Measurements from ENCODE around the gene GLYAT. TPM values are rescaled to one million over a fixed set of nuclear protein-coding genes. Genes with fewer than 3 reads are reported as not detected.

The GLYAT gene
- total RNA-seq, 2 experiments from 2014 or later = not detected

DNA sequence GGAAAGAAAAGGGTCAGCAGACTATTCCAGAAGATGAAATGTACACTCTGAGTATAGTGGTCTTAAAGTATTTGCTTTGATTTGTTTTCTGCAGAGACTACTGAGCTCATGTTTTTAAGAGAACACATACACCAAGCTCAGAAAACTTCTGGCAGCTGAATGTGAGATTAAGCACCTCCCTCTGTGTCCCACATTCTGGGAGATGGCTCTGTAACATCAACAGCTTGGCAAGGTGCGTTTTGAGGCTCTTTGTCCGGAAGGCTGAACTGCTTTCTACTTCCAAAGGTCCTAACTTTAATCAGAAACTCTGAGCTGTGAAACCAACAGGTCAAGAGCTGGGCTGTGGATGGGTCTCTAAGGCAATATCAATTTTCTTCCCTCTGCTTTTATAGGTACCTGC is 36.4 kb upstream of the GLYAT start:
- no peaks in the 10 kb centered on the region for H3K36me3 Mint-ChIP-seq
- no peak for DNase-seq
- ATAC-seq (ENCODE audit: low read depth) = no peak
- POLR2A ChIA-PET = no interaction called here
- H3K9me3 Mint-ChIP-seq = peaks cover 4% of the 10 kb centered on the region
- no peak overlapping the region for H3K4me3 Mint-ChIP-seq
- no peak overlapping the region for H3K27ac Mint-ChIP-seq
- peaks cover 2% of the 10 kb centered on the region for H3K4me1 Mint-ChIP-seq
- H3K27me3 Mint-ChIP-seq = peaks cover 4% of the 10 kb centered on the region

DNA sequence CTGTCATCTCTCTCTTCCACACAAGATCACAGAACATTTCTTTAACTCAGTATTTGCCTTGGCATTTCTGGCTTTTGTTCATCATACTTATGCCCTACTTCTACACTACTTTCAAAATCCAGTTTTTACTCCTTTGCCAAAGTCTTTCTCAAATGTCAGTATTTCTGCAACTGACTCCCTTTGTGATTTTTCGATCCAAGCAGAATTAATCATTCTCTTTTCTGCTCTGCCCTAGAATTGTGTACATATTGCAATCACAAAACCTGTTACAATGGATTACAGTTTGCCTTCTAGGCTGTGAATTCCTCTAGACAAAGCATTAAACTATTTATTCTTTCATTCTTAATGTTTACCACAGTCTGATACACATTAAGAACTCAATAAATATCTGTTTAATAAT is 33.3 kb upstream of the GLYAT start:
- ATAC-seq (ENCODE audit: low read depth) (no peak), DNase-seq (no peak)
- H3K4me3 Mint-ChIP-seq = no peak overlapping the region
- H3K27me3 Mint-ChIP-seq = peaks cover 6% of the 10 kb centered on the region
- POLR2A ChIA-PET = no interaction called here
- H3K4me1 Mint-ChIP-seq = no peaks in the 10 kb centered on the region
- no peaks in the 10 kb centered on the region for H3K36me3 Mint-ChIP-seq
- no peaks in the 10 kb centered on the region for H3K9me3 Mint-ChIP-seq
- H3K27ac Mint-ChIP-seq = no peak overlapping the region

GRCh38 chr11:58763120-58763490 is 31.4 kb upstream of the GLYAT start:
- POLR2A ChIA-PET = no interaction called here
- DNase-seq (no peak), ATAC-seq (ENCODE audit: low read depth) (no peak)
- Mint-ChIP-seq H3K27me3 (peaks cover 6% of the 10 kb centered on the region), H3K4me3 (no peak overlapping the region), H3K9me3 (no peaks in the 10 kb centered on the region), H3K36me3 (no peaks in the 10 kb centered on the region), H3K4me1 (no peaks in the 10 kb centered on the region), H3K27ac (no peak overlapping the region)

DNA sequence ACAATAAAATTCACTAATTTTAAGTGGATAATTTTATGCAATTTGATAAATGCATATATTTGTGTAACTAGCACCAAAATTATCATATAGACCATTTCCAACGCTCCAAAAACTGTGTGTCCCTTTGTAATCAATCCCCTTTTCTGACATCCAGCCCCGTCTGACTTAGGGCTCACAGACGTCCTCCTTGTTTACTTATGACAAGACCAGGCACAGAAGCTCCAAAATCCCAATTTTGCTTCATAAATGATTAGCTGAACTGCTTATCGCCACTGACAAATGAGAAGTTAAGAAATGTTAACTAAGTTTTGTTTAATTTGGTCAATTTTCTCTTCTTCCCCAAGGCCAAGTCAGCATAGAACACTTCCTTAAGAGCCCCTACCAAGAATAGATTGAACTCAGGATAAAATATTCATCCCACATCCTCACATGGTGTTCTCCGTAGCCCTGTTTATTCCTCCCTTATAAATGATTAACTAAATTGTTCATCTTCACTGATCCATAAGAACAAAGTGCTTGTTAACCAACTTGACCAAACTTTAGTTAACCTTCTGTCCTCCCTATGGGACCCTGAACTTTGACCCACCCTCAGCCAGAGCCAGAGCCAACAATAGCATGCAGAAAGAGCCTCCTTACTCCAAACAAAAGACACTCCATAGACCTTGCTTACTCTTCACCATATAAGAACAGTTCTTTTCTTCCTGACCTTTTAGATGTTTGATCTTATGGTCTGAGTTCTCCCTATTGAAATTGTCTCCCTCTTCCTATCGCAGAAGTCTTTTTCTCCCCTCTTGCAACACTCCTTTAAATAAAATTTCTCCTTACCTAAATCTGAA is 30.8 kb upstream of the GLYAT start:
- ATAC-seq (ENCODE audit: low read depth) (no peak), DNase-seq (no peak)
- Mint-ChIP-seq H3K4me1 (no peaks in the 10 kb centered on the region), H3K27ac (no peak overlapping the region), H3K9me3 (no peaks in the 10 kb centered on the region), H3K36me3 (no peaks in the 10 kb centered on the region), H3K4me3 (no peak overlapping the region), H3K27me3 (peaks cover 4% of the 10 kb centered on the region)
- POLR2A ChIA-PET = no interaction called here

DNA sequence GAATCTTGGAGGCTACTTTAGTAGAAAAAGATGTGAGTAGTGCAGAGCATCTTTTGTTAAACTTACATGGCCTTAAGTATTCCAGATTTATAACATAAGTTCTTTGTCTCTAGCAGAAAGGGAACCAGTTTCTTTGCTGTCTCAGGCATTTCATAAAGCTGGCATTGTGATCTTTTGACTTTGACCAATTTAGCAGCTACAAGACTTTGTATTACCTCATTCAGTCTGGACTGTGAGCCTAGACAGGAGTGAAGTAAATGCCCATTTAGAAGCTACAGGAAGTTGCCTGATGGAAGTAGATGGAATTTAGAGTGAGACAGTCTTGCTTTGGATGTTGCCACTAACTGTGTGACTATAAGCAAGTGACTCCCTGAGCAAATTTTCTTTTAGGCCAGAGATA is 25.7 kb upstream of the GLYAT start:
- no peak for ATAC-seq (ENCODE audit: low read depth)
- POLR2A ChIA-PET = no interaction called here
- Mint-ChIP-seq H3K4me3 (no peak overlapping the region), H3K27ac (no peak overlapping the region), H3K4me1 (no peaks in the 10 kb centered on the region), H3K36me3 (no peaks in the 10 kb centered on the region), H3K27me3 (peaks cover 2% of the 10 kb centered on the region), H3K9me3 (peaks cover 1% of the 10 kb centered on the region)
- DNase-seq = no peak

GRCh38 chr11:58745705-58746364 is 14.1 kb upstream of the GLYAT start:
- DNase-seq (no peak), ATAC-seq (ENCODE audit: low read depth) (no peak)
- POLR2A ChIA-PET = no interaction called here
- Mint-ChIP-seq H3K9me3 (peaks cover 11% of the 10 kb centered on the region), H3K36me3 (peaks cover 3% of the 10 kb centered on the region), H3K27ac (no peak overlapping the region), H3K4me3 (no peak overlapping the region), H3K4me1 (peaks cover 6% of the 10 kb centered on the region), H3K27me3 (no peaks in the 10 kb centered on the region)

- H3K4me1 Mint-ChIP-seq = peaks cover 6% of the 10 kb centered on the region
- no peak for DNase-seq
Measured at GRCh38 chr11:58744988-58745704, 13.4 kb upstream of the GLYAT start.

GRCh38 chr11:58742981-58743880 is 11.5 kb upstream of the GLYAT start:
- Mint-ChIP-seq H3K4me1 (peaks cover 6% of the 10 kb centered on the region), H3K27ac (no peak overlapping the region), H3K4me3 (no peak overlapping the region), H3K36me3 (peaks cover 4% of the 10 kb centered on the region), H3K27me3 (no peaks in the 10 kb centered on the region), H3K9me3 (peaks cover 17% of the 10 kb centered on the region)
- no peak for DNase-seq
- no peak for ATAC-seq (ENCODE audit: low read depth)
- POLR2A ChIA-PET = no interaction called here

More at GRCh38 chr11:58744988-58745704, 13.4 kb upstream of the GLYAT start:
- POLR2A ChIA-PET = no interaction called here
- H3K27me3 Mint-ChIP-seq = no peaks in the 10 kb centered on the region
- no peak overlapping the region for H3K27ac Mint-ChIP-seq
- H3K9me3 Mint-ChIP-seq = peaks cover 12% of the 10 kb centered on the region
- H3K4me3 Mint-ChIP-seq = no peak overlapping the region
- no peak for ATAC-seq (ENCODE audit: low read depth)
- peaks cover 4% of the 10 kb centered on the region for H3K36me3 Mint-ChIP-seq

GRCh38 chr11:58742140-58742539 is 10.4 kb upstream of the GLYAT start:
- H3K4me3 Mint-ChIP-seq = no peak overlapping the region
- H3K27ac Mint-ChIP-seq = no peak overlapping the region
- peaks cover 4% of the 10 kb centered on the region for H3K36me3 Mint-ChIP-seq
- peaks cover 6% of the 10 kb centered on the region for H3K4me1 Mint-ChIP-seq
- no peak for DNase-seq
- no peaks in the 10 kb centered on the region for H3K27me3 Mint-ChIP-seq
- no peak for ATAC-seq (ENCODE audit: low read depth)
- POLR2A ChIA-PET = no interaction called here
- H3K9me3 Mint-ChIP-seq = peaks cover 17% of the 10 kb centered on the region

DNA sequence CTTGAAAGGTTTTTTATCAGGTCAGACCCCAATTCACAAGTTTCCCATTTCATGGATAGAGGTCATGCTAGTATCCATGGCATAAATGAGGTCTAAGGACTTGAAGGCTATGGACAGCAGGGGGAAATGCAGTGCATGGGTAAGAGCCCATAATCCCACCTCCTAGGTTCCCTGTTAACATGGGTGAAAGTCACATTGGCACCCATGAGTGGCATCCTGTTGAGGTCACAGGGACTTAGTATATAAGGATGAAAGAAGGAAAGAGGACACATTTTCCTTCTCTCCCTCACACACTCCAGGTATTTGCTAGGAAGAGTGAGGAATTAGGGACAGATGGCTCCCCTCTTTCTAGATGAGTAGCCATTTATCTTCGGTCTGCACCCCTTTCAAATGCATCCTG is 9.4 kb upstream of the GLYAT start:
- Mint-ChIP-seq H3K36me3 (peaks cover 6% of the 10 kb centered on the region), H3K4me1 (peaks cover 6% of the 10 kb centered on the region), H3K4me3 (no peak overlapping the region), H3K27me3 (no peaks in the 10 kb centered on the region), H3K9me3 (peaks cover 16% of the 10 kb centered on the region), H3K27ac (no peak overlapping the region)
- POLR2A ChIA-PET = no interaction called here
- DNase-seq (no peak), ATAC-seq (ENCODE audit: low read depth) (no peak)

DNA sequence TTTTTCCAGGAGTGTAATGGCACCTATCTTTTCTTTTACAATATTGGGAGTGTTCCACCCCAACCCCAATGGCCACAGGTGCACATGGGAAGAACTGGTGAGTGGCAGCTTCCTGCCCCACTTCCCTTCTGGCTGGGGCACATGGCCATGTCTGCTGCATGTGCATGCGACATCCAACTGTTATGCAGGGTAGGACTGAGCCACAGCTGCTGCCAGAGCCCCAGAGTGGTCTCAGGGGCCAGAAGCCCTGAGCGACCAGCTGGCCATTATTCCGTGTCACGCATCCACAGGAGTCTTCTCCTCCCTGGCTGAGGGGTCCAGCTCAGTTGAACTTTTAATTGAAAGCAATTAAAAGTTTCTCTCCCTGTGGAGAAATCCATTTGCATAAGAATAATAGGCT is 8.7 kb upstream of the GLYAT start:
- H3K4me3 Mint-ChIP-seq = no peak overlapping the region
- POLR2A ChIA-PET = no interaction called here
- no peaks in the 10 kb centered on the region for H3K27me3 Mint-ChIP-seq
- peaks cover 6% of the 10 kb centered on the region for H3K36me3 Mint-ChIP-seq
- ATAC-seq (ENCODE audit: low read depth) (no peak), DNase-seq (no peak)
- peaks cover 6% of the 10 kb centered on the region for H3K4me1 Mint-ChIP-seq
- peaks cover 15% of the 10 kb centered on the region for H3K9me3 Mint-ChIP-seq
- H3K27ac Mint-ChIP-seq = no peak overlapping the region

DNA sequence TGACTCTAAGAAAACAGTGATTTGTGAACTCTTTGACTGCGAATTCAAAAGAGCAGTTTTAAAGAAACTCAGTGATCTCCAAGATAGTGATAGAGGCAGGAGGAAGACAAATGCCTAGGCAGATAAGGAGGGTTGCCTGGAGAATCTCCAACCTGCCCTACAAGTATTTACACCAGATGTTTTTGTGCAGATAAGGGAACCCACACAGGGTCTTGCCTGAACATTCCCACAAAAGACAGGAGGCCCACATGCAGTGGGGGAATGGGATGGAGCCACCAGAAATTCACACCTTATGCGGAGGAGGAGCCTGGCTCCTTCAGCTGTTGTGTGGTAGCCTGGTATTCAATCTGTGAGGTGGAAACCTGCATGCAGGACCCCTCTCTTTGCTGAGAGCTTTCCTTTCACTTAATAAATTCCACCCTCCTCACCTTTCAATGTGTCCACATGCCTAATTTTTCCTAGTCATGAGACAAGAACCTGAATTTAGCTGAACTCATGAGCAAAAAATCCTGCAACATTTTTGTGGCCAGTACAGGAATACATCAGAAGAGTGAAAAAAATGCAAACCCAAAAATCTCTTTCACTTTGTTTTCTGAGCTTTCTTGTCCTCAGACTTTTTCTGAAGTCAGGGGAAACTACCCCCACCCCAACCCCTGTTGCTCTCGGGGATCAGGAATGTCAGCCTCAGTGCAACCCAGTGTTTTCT is 8.1 kb upstream of the GLYAT start:
- ATAC-seq (ENCODE audit: low read depth) = no peak
- peaks cover 6% of the 10 kb centered on the region for H3K36me3 Mint-ChIP-seq
- POLR2A ChIA-PET = no interaction called here
- H3K4me3 Mint-ChIP-seq = no peak overlapping the region
- H3K27me3 Mint-ChIP-seq = no peaks in the 10 kb centered on the region
- H3K4me1 Mint-ChIP-seq = peaks cover 6% of the 10 kb centered on the region
- no peak overlapping the region for H3K27ac Mint-ChIP-seq
- peaks cover 15% of the 10 kb centered on the region for H3K9me3 Mint-ChIP-seq
- DNase-seq = no peak
